ENCODE data around the gene LPP.

Gene LPP

DNA sequence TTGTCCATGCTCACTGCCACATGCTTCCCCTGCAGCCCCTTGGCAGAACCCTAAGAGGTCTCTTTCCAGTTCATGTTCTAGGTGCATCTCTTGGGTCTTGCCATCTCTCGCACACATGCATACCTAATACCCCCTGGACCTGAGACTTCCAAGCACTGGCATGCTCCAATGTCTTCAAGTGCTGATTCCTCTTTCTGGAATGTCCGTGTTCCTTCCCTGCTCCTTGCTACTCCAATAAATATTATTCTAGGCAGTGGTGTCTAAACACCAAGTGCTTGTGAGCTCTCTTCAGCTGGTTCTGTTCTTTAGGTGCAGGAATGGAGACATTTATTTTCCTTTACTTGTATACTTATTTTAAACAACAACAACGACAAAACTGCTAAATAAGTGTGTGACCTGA is 370.1 kb downstream of the LPP start:
- H3K4me3 ChIP-seq (ENCODE audit: low read depth, low read length): no peak overlapping the region
- no peak for DNase-seq
- no peaks in the 10 kb centered on the region for H3K9me3 ChIP-seq
- TF ChIP-seq, protein P1, sequence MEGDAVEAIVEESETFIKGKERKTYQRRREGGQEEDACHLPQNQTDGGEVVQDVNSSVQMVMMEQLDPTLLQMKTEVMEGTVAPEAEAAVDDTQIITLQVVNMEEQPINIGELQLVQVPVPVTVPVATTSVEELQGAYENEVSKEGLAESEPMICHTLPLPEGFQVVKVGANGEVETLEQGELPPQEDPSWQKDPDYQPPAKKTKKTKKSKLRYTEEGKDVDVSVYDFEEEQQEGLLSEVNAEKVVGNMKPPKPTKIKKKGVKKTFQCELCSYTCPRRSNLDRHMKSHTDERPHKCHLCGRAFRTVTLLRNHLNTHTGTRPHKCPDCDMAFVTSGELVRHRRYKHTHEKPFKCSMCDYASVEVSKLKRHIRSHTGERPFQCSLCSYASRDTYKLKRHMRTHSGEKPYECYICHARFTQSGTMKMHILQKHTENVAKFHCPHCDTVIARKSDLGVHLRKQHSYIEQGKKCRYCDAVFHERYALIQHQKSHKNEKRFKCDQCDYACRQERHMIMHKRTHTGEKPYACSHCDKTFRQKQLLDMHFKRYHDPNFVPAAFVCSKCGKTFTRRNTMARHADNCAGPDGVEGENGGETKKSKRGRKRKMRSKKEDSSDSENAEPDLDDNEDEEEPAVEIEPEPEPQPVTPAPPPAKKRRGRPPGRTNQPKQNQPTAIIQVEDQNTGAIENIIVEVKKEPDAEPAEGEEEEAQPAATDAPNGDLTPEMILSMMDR (IDR thresholded peaks at IDR 0.05; ENCODE audit: low read depth, low read length): no peak
- H3K36me3 ChIP-seq: no peaks in the 10 kb centered on the region
- no peaks in the 10 kb centered on the region for H3K4me1 ChIP-seq
- no peaks in the 10 kb centered on the region for H3K27me3 ChIP-seq

DNA sequence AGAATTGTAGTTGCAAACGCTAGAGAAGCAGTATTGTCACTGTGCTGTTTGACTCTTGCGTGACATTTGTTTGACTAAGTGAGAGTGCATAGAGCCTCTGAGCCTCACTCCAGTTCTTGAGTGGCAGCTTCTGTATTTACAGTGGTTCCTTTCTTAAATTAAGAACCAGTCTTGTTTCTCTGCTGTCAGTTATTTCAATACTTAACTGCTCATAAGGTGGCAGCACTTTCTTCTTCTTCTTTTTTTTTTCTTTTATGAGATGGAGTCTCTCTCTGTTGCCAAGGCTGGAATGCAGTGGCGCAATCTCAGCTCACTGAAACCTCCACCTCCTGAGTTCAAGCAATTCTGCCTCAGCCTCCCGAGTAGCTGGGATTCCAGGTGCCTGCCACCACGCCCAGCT is 372.1 kb downstream of the LPP start:
- H3K9me3 ChIP-seq: no peaks in the 10 kb centered on the region
- no peaks in the 10 kb centered on the region for H3K36me3 ChIP-seq
- no peaks in the 10 kb centered on the region for H3K27me3 ChIP-seq
- DNase-seq: no peak
- no peak overlapping the region for H3K4me3 ChIP-seq (ENCODE audit: low read depth, low read length)
- TF ChIP-seq, protein P1 (IDR thresholded peaks at IDR 0.05; ENCODE audit: low read depth, low read length): no peak
- no peaks in the 10 kb centered on the region for H3K4me1 ChIP-seq

DNA sequence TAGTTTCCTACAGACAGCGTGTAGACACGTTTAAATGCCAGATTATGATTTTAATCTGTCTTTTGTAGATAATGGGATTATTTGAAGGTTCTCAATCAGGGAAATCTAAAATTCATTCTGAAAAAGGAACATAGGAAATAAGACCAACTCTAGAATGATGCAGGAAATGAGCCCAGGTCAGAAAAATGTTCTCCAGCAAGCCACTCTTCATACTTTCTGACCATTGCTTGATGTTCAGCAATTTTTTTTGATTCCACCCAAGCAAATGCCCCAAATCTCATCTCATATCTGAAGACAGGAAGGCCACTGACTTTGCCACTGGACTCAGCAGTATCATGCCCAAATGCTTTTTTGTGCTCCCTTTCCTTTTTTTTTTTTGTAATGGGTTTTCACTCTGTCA is 373.4 kb downstream of the LPP start:
- Histone ChIP-seq H3K4me1 (no peaks in the 10 kb centered on the region), H3K4me3 (ENCODE audit: low read depth, low read length) (no peak overlapping the region), H3K36me3 (no peaks in the 10 kb centered on the region), H3K9me3 (no peaks in the 10 kb centered on the region), H3K27me3 (no peaks in the 10 kb centered on the region)
- TF ChIP-seq, protein P1 (IDR thresholded peaks at IDR 0.05; ENCODE audit: low read depth, low read length): no peak
- DNase-seq: no peak

DNA sequence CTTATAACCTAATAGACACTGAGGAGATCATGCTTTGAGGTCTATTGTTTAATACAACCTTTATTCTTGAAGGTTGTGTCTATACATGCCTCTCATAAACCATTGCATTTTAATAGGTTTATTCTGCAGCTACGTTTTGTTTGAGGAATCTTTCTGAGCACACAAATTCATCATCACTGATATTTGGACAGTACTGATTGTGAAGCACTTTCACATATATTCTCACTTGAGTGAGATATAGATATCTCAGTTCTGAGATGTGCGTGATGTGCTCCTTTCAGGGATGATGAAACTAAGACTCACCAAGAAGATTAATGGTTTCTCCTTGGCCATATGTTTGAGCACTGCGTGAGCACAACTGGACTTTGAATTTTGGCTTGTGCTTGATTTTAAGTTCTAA is 374.4 kb downstream of the LPP start:
- no peaks in the 10 kb centered on the region for H3K36me3 ChIP-seq

DNA sequence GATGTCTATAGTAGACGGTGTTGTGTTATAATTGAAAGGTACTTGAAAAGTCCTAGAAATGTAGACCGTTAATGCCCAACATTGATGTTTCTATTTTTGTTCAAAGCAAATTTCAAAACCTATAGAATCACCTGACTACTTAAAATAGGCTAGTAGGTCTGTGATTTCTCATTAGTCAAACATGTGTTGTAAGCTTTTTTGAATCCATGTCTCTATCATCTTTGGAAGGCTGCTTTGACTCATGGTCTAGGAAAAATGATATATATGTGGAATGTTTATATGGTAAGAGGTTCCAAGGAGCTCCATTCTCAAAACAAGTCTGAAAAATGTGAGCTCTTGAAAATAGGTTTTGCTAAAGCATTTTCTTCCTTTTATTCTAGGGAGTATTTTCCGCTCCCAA is 375.3 kb downstream of the LPP start:
- TF ChIP-seq, protein P1 (IDR thresholded peaks at IDR 0.05; ENCODE audit: low read depth, low read length): no peak
- H3K27me3 ChIP-seq: no peaks in the 10 kb centered on the region
- no peak for DNase-seq
- no peaks in the 10 kb centered on the region for H3K9me3 ChIP-seq
- H3K4me1 ChIP-seq: no peaks in the 10 kb centered on the region
- no peak overlapping the region for H3K4me3 ChIP-seq (ENCODE audit: low read depth, low read length)
- no peaks in the 10 kb centered on the region for H3K36me3 ChIP-seq

More for the DNA sequence above, 374.4 kb downstream of the LPP start:
- Histone ChIP-seq H3K27me3 (no peaks in the 10 kb centered on the region), H3K4me1 (no peaks in the 10 kb centered on the region), H3K9me3 (no peaks in the 10 kb centered on the region), H3K4me3 (ENCODE audit: low read depth, low read length) (no peak overlapping the region)
- no peak for DNase-seq
- TF ChIP-seq, protein P1 (IDR thresholded peaks at IDR 0.05; ENCODE audit: low read depth, low read length): no peak

DNA sequence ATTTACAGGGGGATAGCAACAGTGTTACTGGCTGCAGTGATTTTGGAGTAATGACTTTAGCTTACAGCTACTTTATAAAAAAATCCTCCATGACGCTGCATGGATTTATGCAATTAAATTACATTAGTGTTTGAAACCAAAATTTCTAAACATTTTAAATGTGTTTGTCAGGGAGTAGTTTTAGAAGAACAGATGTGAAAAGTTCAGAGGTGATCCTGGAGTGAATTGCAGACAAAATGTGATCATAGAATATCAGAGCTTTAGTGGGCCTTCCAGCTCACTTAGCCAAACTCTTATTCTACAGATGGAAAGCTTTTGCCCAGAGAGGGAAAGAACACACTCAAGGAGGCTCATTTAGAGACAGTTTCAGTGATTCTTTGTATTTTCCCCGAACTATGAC is 376.3 kb downstream of the LPP start:
- Histone ChIP-seq H3K4me3 (ENCODE audit: low read depth, low read length) (no peak overlapping the region), H3K4me1 (no peaks in the 10 kb centered on the region), H3K9me3 (no peaks in the 10 kb centered on the region), H3K27me3 (no peaks in the 10 kb centered on the region), H3K36me3 (no peaks in the 10 kb centered on the region)
- DNase-seq: no peak
- TF ChIP-seq, protein P1 (IDR thresholded peaks at IDR 0.05; ENCODE audit: low read depth, low read length): no peak

Data from BE2C (cell line).